ENCODE measurements around the gene ZNF652. TPM values are rescaled to one million over a fixed set of nuclear protein-coding genes. Genes with fewer than 3 reads are reported as not detected.
A peak's percentile ranks its signal among the peaks of the same experiment; 100 is the strongest.

ZNF652 gene
- polyA plus RNA-seq, 4 donors = 8.6 to 27.3 (median 17.6) TPM

- 78 to 93% (median 83%) methylated on average over 5 of the region's 5 CpGs for WGBS, 3 donors
- Histone ChIP-seq H3K27ac (ENCODE audit: low read depth in 1 of 3, low read length in 2 of 3) (no peak overlapping the region), H3K9me3 (ENCODE audit: control insufficient read depth in 2 of 2, insufficient read depth in 1 of 2, low read depth in 1 of 2, low read length in 1 of 2) (peaks cover 0 to 4% of the 10 kb centered on the region in 2 donors), H3K36me3 (ENCODE audit: control insufficient read depth in 3 of 3, insufficient read depth in 2 of 3, low read depth in 1 of 3, low read length in 3 of 3) (peaks cover 0 to 7% (median 3%) of the 10 kb centered on the region in 3 donors), H3K4me1 (ENCODE audit: control insufficient read depth in 3 of 3, insufficient read depth in 2 of 3, low read depth in 1 of 3, low read length in 2 of 3) (peaks cover 0 to 10% (median 0%) of the 10 kb centered on the region in 3 donors), H3K4me3 (ENCODE audit: low read depth in 1 of 3, low read length in 3 of 3) (no peak overlapping the region), H3K27me3 (ENCODE audit: control insufficient read depth in 3 of 3, insufficient read depth in 3 of 3, low read length in 3 of 3) (no peaks in the 10 kb centered on the region)
- no peak for DNase-seq
- no peak for FAIRE-seq
These were observed 17.1 kb downstream of the ZNF652 start for GRCh38 chr17:49344914-49345313.

GRCh38 chr17:49343273-49343672, 18.8 kb downstream of the ZNF652 start:
- Histone ChIP-seq H3K36me3 (ENCODE audit: control insufficient read depth in 3 of 3, insufficient read depth in 2 of 3, low read depth in 1 of 3, low read length in 3 of 3) (peaks cover 0 to 4% (median 3%) of the 10 kb centered on the region in 3 donors), H3K27ac (ENCODE audit: low read depth in 1 of 3, low read length in 2 of 3) (no peak overlapping the region), H3K4me3 (ENCODE audit: low read depth in 1 of 3, low read length in 3 of 3) (no peak overlapping the region), H3K9me3 (ENCODE audit: control insufficient read depth in 2 of 2, insufficient read depth in 1 of 2, low read depth in 1 of 2, low read length in 1 of 2) (peaks cover 0 to 3% of the 10 kb centered on the region in 2 donors), H3K27me3 (ENCODE audit: control insufficient read depth in 3 of 3, insufficient read depth in 3 of 3, low read length in 3 of 3) (no peaks in the 10 kb centered on the region), H3K4me1 (ENCODE audit: control insufficient read depth in 3 of 3, insufficient read depth in 2 of 3, low read depth in 1 of 3, low read length in 2 of 3) (peaks cover 0 to 10% (median 0%) of the 10 kb centered on the region in 3 donors)
- no peak for DNase-seq
- no peak for FAIRE-seq
- 31 to 68% (median 49%) methylated on average over 3 of the region's 3 CpGs for WGBS, 3 donors

- peaks cover 0 to 4% (median 0%) of the 10 kb centered on the region in 3 donors for H3K36me3 ChIP-seq (ENCODE audit: control insufficient read depth in 3 of 3, insufficient read depth in 2 of 3, low read depth in 1 of 3, low read length in 3 of 3)
- H3K4me3 ChIP-seq (ENCODE audit: low read depth in 1 of 3, low read length in 3 of 3) = no peak overlapping the region
- H3K27ac ChIP-seq (ENCODE audit: low read depth in 1 of 3, low read length in 2 of 3) = no peak overlapping the region
- H3K9me3 ChIP-seq (ENCODE audit: control insufficient read depth in 2 of 2, insufficient read depth in 1 of 2, low read depth in 1 of 2, low read length in 1 of 2) = no peaks in the 10 kb centered on the region
- H3K27me3 ChIP-seq (ENCODE audit: control insufficient read depth in 3 of 3, insufficient read depth in 3 of 3, low read length in 3 of 3) = no peaks in the 10 kb centered on the region
- no peak for FAIRE-seq
- DNase-seq = no peak
- peaks cover 0 to 10% (median 0%) of the 10 kb centered on the region in 3 donors for H3K4me1 ChIP-seq (ENCODE audit: control insufficient read depth in 3 of 3, insufficient read depth in 2 of 3, low read depth in 1 of 3, low read length in 2 of 3)
- WGBS, 3 donors = 10 to 39% (median 28%) methylated on average over 1 of the region's 1 CpG
These were observed 19.5 kb downstream of the ZNF652 start for GRCh38 chr17:49342575-49342936.

GRCh38 chr17:49341356-49341755, 20.7 kb downstream of the ZNF652 start:
- WGBS, 3 donors = 37 to 56% (median 44%) methylated on average over 5 of the region's 5 CpGs
- no peaks in the 10 kb centered on the region for H3K9me3 ChIP-seq (ENCODE audit: control insufficient read depth in 2 of 2, insufficient read depth in 1 of 2, low read depth in 1 of 2, low read length in 1 of 2)

GRCh38 chr17:49339354-49339753, 22.7 kb downstream of the ZNF652 start:
- Histone ChIP-seq H3K27ac (ENCODE audit: low read depth in 1 of 3, low read length in 2 of 3) (no peak overlapping the region), H3K36me3 (ENCODE audit: control insufficient read depth in 3 of 3, insufficient read depth in 2 of 3, low read depth in 1 of 3, low read length in 3 of 3) (peaks cover 0 to 7% (median 0%) of the 10 kb centered on the region in 3 donors), H3K4me3 (ENCODE audit: low read depth in 1 of 3, low read length in 3 of 3) (no peak overlapping the region), H3K27me3 (ENCODE audit: control insufficient read depth in 3 of 3, insufficient read depth in 3 of 3, low read length in 3 of 3) (no peaks in the 10 kb centered on the region), H3K4me1 (ENCODE audit: control insufficient read depth in 3 of 3, insufficient read depth in 2 of 3, low read depth in 1 of 3, low read length in 2 of 3) (peaks cover 0 to 10% (median 0%) of the 10 kb centered on the region in 3 donors), H3K9me3 (ENCODE audit: control insufficient read depth in 2 of 2, insufficient read depth in 1 of 2, low read depth in 1 of 2, low read length in 1 of 2) (no peaks in the 10 kb centered on the region)
- WGBS, 3 donors = 81 to 89% (median 87%) methylated on average over 6 of the region's 6 CpGs
- FAIRE-seq (no peak), DNase-seq (no peak)

More at GRCh38 chr17:49341356-49341755, 20.7 kb downstream of the ZNF652 start:
- DNase-seq (no peak), FAIRE-seq (no peak)
- Histone ChIP-seq H3K27ac (ENCODE audit: low read depth in 1 of 3, low read length in 2 of 3) (peak overlapping the region in 2 of 3 donors; percentile 48 to 61), H3K4me3 (ENCODE audit: low read depth in 1 of 3, low read length in 3 of 3) (no peak overlapping the region), H3K36me3 (ENCODE audit: control insufficient read depth in 3 of 3, insufficient read depth in 2 of 3, low read depth in 1 of 3, low read length in 3 of 3) (peaks cover 0 to 7% (median 0%) of the 10 kb centered on the region in 3 donors), H3K4me1 (ENCODE audit: control insufficient read depth in 3 of 3, insufficient read depth in 2 of 3, low read depth in 1 of 3, low read length in 2 of 3) (peaks cover 0 to 10% (median 0%) of the 10 kb centered on the region in 3 donors), H3K27me3 (ENCODE audit: control insufficient read depth in 3 of 3, insufficient read depth in 3 of 3, low read length in 3 of 3) (no peaks in the 10 kb centered on the region)

- Histone ChIP-seq H3K27ac (ENCODE audit: low read depth in 1 of 3, low read length in 2 of 3) (no peak overlapping the region), H3K9me3 (ENCODE audit: control insufficient read depth in 2 of 2, insufficient read depth in 1 of 2, low read depth in 1 of 2, low read length in 1 of 2) (no peaks in the 10 kb centered on the region), H3K27me3 (ENCODE audit: control insufficient read depth in 3 of 3, insufficient read depth in 3 of 3, low read length in 3 of 3) (no peaks in the 10 kb centered on the region), H3K4me1 (ENCODE audit: control insufficient read depth in 3 of 3, insufficient read depth in 2 of 3, low read depth in 1 of 3, low read length in 2 of 3) (peaks cover 0 to 10% (median 0%) of the 10 kb centered on the region in 3 donors), H3K36me3 (ENCODE audit: control insufficient read depth in 3 of 3, insufficient read depth in 2 of 3, low read depth in 1 of 3, low read length in 3 of 3) (peaks cover 0 to 7% (median 0%) of the 10 kb centered on the region in 3 donors), H3K4me3 (ENCODE audit: low read depth in 1 of 3, low read length in 3 of 3) (no peak overlapping the region)
- no peak for DNase-seq
- FAIRE-seq = no peak
- WGBS, 3 donors = 68 to 91% (median 79%) methylated on average over 4 of the region's 4 CpGs
These were observed 23.2 kb downstream of the ZNF652 start for GRCh38 chr17:49338883-49339282.

- H3K27me3 ChIP-seq (ENCODE audit: control insufficient read depth in 3 of 3, insufficient read depth in 3 of 3, low read length in 3 of 3) = no peaks in the 10 kb centered on the region
- H3K4me1 ChIP-seq (ENCODE audit: control insufficient read depth in 3 of 3, insufficient read depth in 2 of 3, low read depth in 1 of 3, low read length in 2 of 3) = peaks cover 0 to 7% (median 0%) of the 10 kb centered on the region in 3 donors
- peaks cover 0 to 7% (median 0%) of the 10 kb centered on the region in 3 donors for H3K36me3 ChIP-seq (ENCODE audit: control insufficient read depth in 3 of 3, insufficient read depth in 2 of 3, low read depth in 1 of 3, low read length in 3 of 3)
- DNase-seq = no peak
- H3K9me3 ChIP-seq (ENCODE audit: control insufficient read depth in 2 of 2, insufficient read depth in 1 of 2, low read depth in 1 of 2, low read length in 1 of 2) = no peaks in the 10 kb centered on the region
- 81 to 91% (median 88%) methylated on average over 8 of the region's 8 CpGs for WGBS, 3 donors
- no peak for FAIRE-seq
- H3K27ac ChIP-seq (ENCODE audit: low read depth in 1 of 3, low read length in 2 of 3) = no peak overlapping the region
- H3K4me3 ChIP-seq (ENCODE audit: low read depth in 1 of 3, low read length in 3 of 3) = no peak overlapping the region
These were observed 24.2 kb downstream of the ZNF652 start for GRCh38 chr17:49337884-49338283.

GRCh38 chr17:49334744-49335512, 27.1 kb downstream of the ZNF652 start:
- H3K27ac ChIP-seq (ENCODE audit: low read depth in 1 of 3, low read length in 2 of 3) = no peak overlapping the region
- peaks cover 0 to 2% (median 0%) of the 10 kb centered on the region in 3 donors for H3K36me3 ChIP-seq (ENCODE audit: control insufficient read depth in 3 of 3, insufficient read depth in 2 of 3, low read depth in 1 of 3, low read length in 3 of 3)
- H3K27me3 ChIP-seq (ENCODE audit: control insufficient read depth in 3 of 3, insufficient read depth in 3 of 3, low read length in 3 of 3) = no peaks in the 10 kb centered on the region
- H3K9me3 ChIP-seq (ENCODE audit: control insufficient read depth in 2 of 2, insufficient read depth in 1 of 2, low read depth in 1 of 2, low read length in 1 of 2) = no peaks in the 10 kb centered on the region
- 73 to 78% (median 75%) methylated on average over 6 of the region's 6 CpGs for WGBS, 3 donors
- DNase-seq = no peak
- no peaks in the 10 kb centered on the region for H3K4me1 ChIP-seq (ENCODE audit: control insufficient read depth in 3 of 3, insufficient read depth in 2 of 3, low read depth in 1 of 3, low read length in 2 of 3)
- no peak overlapping the region for H3K4me3 ChIP-seq (ENCODE audit: low read depth in 1 of 3, low read length in 3 of 3)
- FAIRE-seq = no peak

Data from small intestine (tissue), 7 donors.